Fibroblast of lung (primary cell): ENCODE data around the gene TPD52L2. TPM values are rescaled to one million over a fixed set of nuclear protein-coding genes. Genes with fewer than 3 reads are reported as not detected.

Experiments used
- DNase-seq, 2 donors: peaks; one replicate each; pipeline versions ENCODE4 v3.0.0 to v3.0.0-alpha.2; 2010; ENCODE audit warnings: low read depth in 2 of 2
- H2AFZ ChIP-seq: 2 replicates; pipeline ENCODE4 v1.5.1; 2012; ENCODE audit warnings: low read length, control low read depth, inconsistent platforms
- H3K27ac ChIP-seq: 2 replicates; pipeline ENCODE4 v1.5.1; 2011; ENCODE audit warnings: low read length, control low read depth; ENCODE audit not compliant: insufficient read depth
- H3K27me3 ChIP-seq: 2 replicates; pipeline ENCODE4 v1.5.1; 2011; ENCODE audit warnings: mild to moderate bottlenecking, low read length; ENCODE audit not compliant: control insufficient read depth, insufficient read depth
- H3K36me3 ChIP-seq: 2 replicates; pipeline ENCODE4 v1.5.1; 2011; ENCODE audit warnings: low read length; ENCODE audit not compliant: control insufficient read depth, insufficient read depth
- H3K4me1 ChIP-seq: 2 replicates; pipeline ENCODE4 v1.5.1; 2011; ENCODE audit warnings: low read length; ENCODE audit not compliant: control insufficient read depth, insufficient read depth; ENCODE audit errors: extremely low read depth
- H3K4me2 ChIP-seq: 2 replicates; pipeline ENCODE4 v1.5.1; 2011; ENCODE audit warnings: low read length, control low read depth; ENCODE audit not compliant: insufficient read depth; ENCODE audit errors: extremely low read depth
- H3K4me3 ChIP-seq, 4 experiments: fragments of 200-600 bp in 1 of 4; sonication (generic) in 1 of 4; replicated peaks in 1 of 4; 2 replicates each; pipeline ENCODE4 v1.5.1; 2011 to 2016; ENCODE audit warnings: low read length in 4 of 4, low read depth in 3 of 4, mild to moderate bottlenecking in 3 of 4, control low read depth in 2 of 4, inconsistent platforms in 1 of 4, mixed read lengths in 1 of 4; ENCODE audit not compliant: insufficient read depth in 1 of 4; ENCODE audit errors: control extremely low read depth in 1 of 4
- H3K79me2 ChIP-seq: 2 replicates; pipeline ENCODE4 v1.5.1; 2012; ENCODE audit warnings: mild to moderate bottlenecking, low read length, inconsistent platforms; ENCODE audit not compliant: control insufficient read depth, insufficient read depth
- H3K9ac ChIP-seq: 2 replicates; pipeline ENCODE4 v1.5.1; 2011; ENCODE audit warnings: mild to moderate bottlenecking, low read length, control low read depth; ENCODE audit not compliant: insufficient read depth
- H3K9me3 ChIP-seq: 2 replicates; pipeline ENCODE4 v1.5.1; 2012; ENCODE audit warnings: low read depth, low read length; ENCODE audit not compliant: control insufficient read depth, insufficient read depth
- H4K20me1 ChIP-seq: 2 replicates; pipeline ENCODE4 v1.5.1; 2011; ENCODE audit warnings: low read length; ENCODE audit not compliant: control insufficient read depth, insufficient read depth; ENCODE audit errors: extremely low read depth
- CTCF ChIP-seq, 2 donors: IDR thresholded peaks in 1 of 2; conservative IDR thresholded peaks in 1 of 2; 1 replicate in 1 of 2; 2 replicates in 1 of 2; pipeline ENCODE4 v1.5.1; 2011 to 2012; ENCODE audit warnings: low read length in 2 of 2, control low read depth in 1 of 2, inconsistent platforms in 1 of 2, low read depth in 1 of 2, mild to moderate bottlenecking in 1 of 2
- EZH2 ChIP-seq: IDR thresholded peaks from 2 replicates; pipeline ENCODE4 v1.5.1; 2012; ENCODE audit warnings: low read length, control low read depth, mild to moderate bottlenecking; ENCODE audit errors: missing control alignments
- polyA plus RNA-seq, 2 donors: library from polyadenylated mRNA; depleted of rRNA in 1 of 2; stranded (reverse) in 1 of 2; unstranded in 1 of 2; fragments of >200 nt; gene quantifications; 2 replicates each; pipeline ENCODE4 v1.2.1, GENCODE V29; 2011 to 2012; ENCODE audit warnings: missing spikeins in 1 of 2
- total RNA-seq: library from RNA; depleted of rRNA; stranded (reverse); fragments of >200 nt; gene quantifications from 2 replicates; pipeline ENCODE4 v1.2.1, GENCODE V29; 2014

Gene TPD52L2
- total and polyA plus RNA-seq, 2 donors (not counting 1 experiment from before 2014, with no cell fraction given) = 123 to 212 TPM

GRCh38 chr20:63854069-63854765, 10.9 kb upstream of the TPD52L2 start:
- Histone ChIP-seq H3K9ac (no peak overlapping the region), H3K79me2 (no peaks in the 10 kb centered on the region), H3K4me3 (no peak overlapping the region), H3K4me1 (peaks cover 20% of the 10 kb centered on the region), H3K36me3 (no peaks in the 10 kb centered on the region), H3K4me2 (no peak overlapping the region), H3K27ac (no peak overlapping the region), H3K9me3 (no peaks in the 10 kb centered on the region), H3K27me3 (no peaks in the 10 kb centered on the region), H4K20me1 (no peaks in the 10 kb centered on the region), H2AFZ (no peak overlapping the region)
- peak in 1 of 2 donors; percentile 37 for DNase-seq
- TF ChIP-seq CTCF (conservative IDR thresholded peaks at IDR 0.05 in 1 of 2, IDR thresholded peaks at IDR 0.05 in 1 of 2; ENCODE audit: low read depth in 1 of 2, low read length in 2 of 2) (no peak), EZH2 (no peak)

- H4K20me1 ChIP-seq = no peaks in the 10 kb centered on the region
- no peaks in the 10 kb centered on the region for H3K9me3 ChIP-seq
- no peaks in the 10 kb centered on the region for H3K36me3 ChIP-seq
- no peak for DNase-seq
- H3K79me2 ChIP-seq = no peaks in the 10 kb centered on the region
- H2AFZ ChIP-seq = no peak overlapping the region
- peak overlapping the region in 1 of 4 experiments; percentile 40 for H3K4me3 ChIP-seq
- peak overlapping the region; percentile 44 for H3K4me2 ChIP-seq
- no peak overlapping the region for H3K9ac ChIP-seq
- no peaks in the 10 kb centered on the region for H3K27me3 ChIP-seq
- no peak overlapping the region for H3K27ac ChIP-seq
- TF ChIP-seq CTCF (conservative IDR thresholded peaks at IDR 0.05 in 1 of 2, IDR thresholded peaks at IDR 0.05 in 1 of 2; ENCODE audit: low read depth in 1 of 2, low read length in 2 of 2) (no peak), EZH2 (no peak)
- peaks cover 21% of the 10 kb centered on the region for H3K4me1 ChIP-seq
Measured at GRCh38 chr20:63854766-63855362, 10.2 kb upstream of the TPD52L2 start.

GRCh38 chr20:63855363-63856097, 9.5 kb upstream of the TPD52L2 start:
- Histone ChIP-seq H3K27ac (no peak overlapping the region), H4K20me1 (no peaks in the 10 kb centered on the region), H2AFZ (no peak overlapping the region), H3K9me3 (no peaks in the 10 kb centered on the region), H3K4me3 (peak overlapping the region in 1 of 4 experiments; percentile 40), H3K79me2 (no peaks in the 10 kb centered on the region), H3K9ac (no peak overlapping the region), H3K27me3 (no peaks in the 10 kb centered on the region), H3K4me1 (peaks cover 21% of the 10 kb centered on the region), H3K4me2 (peak overlapping the region; percentile 44), H3K36me3 (no peaks in the 10 kb centered on the region)
- DNase-seq = no peak
- TF ChIP-seq EZH2 (peak; percentile 1), CTCF (conservative IDR thresholded peaks at IDR 0.05 in 1 of 2, IDR thresholded peaks at IDR 0.05 in 1 of 2; ENCODE audit: low read depth in 1 of 2, low read length in 2 of 2) (no peak)
